SU-DHL-6 (cell line): ENCODE data around the gene PIK3CD.

Experiments
- EZH2phosphoT487 ChIP-seq: fragments of 200-600 bp; sonication (generic), shearing (Covaris generic); conservative IDR thresholded peaks from 2 replicates; pipeline ENCODE4 v1.6.1; 2018; ENCODE audit warnings: mild to moderate bottlenecking, antibody characterized with exemption, low read length, moderate library complexity, mixed read lengths
- TF ChIP-seq, protein P1 (sequence below): fragments of 200-600 bp; sonication (generic); IDR thresholded peaks from one replicate; pipeline ENCODE4 v1.5.1; 2017; ENCODE audit warnings: antibody characterized with exemption, mild to moderate bottlenecking, low read length, moderate library complexity; ENCODE audit not compliant: insufficient read depth, poor library complexity, severe bottlenecking

DNA sequence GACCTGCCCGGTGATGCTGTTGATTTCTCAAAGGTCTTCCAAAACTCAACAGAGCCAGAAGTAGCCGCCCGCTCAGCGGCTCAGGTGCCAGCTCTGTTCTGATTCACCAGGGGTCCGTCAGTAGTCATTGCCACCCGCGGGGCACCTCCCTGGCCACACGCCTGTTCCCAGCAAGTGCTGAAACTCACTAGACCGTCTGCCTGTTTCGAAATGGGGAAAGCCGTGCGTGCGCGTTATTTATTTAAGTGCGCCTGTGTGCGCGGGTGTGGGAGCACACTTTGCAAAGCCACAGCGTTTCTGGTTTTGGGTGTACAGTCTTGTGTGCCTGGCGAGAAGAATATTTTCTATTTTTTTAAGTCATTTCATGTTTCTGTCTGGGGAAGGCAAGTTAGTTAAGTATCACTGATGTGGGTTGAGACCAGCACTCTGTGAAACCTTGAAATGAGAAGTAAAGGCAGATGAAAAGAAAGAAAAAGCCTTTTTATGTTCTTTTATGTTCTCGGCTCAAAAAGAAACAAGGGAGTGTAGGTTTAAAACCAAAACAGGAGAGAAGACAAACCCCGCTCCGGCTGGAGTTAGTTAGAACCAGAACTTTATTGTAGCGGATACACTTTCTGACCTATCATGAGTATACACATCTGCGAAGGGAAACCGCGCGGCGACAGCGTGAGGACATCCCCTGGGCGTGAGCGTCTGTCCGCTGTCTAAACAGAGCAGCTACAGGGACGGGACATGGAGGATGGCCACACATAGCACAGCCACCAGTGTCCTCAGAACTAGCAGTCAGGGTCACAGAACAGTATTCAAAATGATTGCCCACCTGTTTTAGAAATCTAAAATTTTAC is 77.1 kb downstream of the PIK3CD start:
- TF ChIP-seq, protein P1, sequence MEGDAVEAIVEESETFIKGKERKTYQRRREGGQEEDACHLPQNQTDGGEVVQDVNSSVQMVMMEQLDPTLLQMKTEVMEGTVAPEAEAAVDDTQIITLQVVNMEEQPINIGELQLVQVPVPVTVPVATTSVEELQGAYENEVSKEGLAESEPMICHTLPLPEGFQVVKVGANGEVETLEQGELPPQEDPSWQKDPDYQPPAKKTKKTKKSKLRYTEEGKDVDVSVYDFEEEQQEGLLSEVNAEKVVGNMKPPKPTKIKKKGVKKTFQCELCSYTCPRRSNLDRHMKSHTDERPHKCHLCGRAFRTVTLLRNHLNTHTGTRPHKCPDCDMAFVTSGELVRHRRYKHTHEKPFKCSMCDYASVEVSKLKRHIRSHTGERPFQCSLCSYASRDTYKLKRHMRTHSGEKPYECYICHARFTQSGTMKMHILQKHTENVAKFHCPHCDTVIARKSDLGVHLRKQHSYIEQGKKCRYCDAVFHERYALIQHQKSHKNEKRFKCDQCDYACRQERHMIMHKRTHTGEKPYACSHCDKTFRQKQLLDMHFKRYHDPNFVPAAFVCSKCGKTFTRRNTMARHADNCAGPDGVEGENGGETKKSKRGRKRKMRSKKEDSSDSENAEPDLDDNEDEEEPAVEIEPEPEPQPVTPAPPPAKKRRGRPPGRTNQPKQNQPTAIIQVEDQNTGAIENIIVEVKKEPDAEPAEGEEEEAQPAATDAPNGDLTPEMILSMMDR: no peak
- TF ChIP-seq EZH2phosphoT487: no peak
